ENCODE data around the gene C2orf72.

The C2orf72 gene

GRCh38 chr2:231011526-231011925 lies 25.8 kb upstream of the C2orf72 start:
- H3K4me3 ChIP-seq (ENCODE audit: severe bottlenecking), result no peak overlapping the region
- no peaks in the 10 kb centered on the region for H3K27me3 ChIP-seq (ENCODE audit: insufficient read depth, poor library complexity, severe bottlenecking)
- no peaks in the 10 kb centered on the region for H3K9me3 ChIP-seq (ENCODE audit: severe bottlenecking)
- ATAC-seq (ENCODE audit: low read depth), result no peak
- H3K4me1 ChIP-seq (ENCODE audit: insufficient read depth, poor library complexity, severe bottlenecking), result no peaks in the 10 kb centered on the region
- no peak overlapping the region for H3K27ac ChIP-seq (ENCODE audit: poor library complexity, severe bottlenecking)
- TF ChIP-seq CTCF (IDR thresholded peaks at IDR 0.05; ENCODE audit: poor library complexity, severe bottlenecking), result no peak
- no peaks in the 10 kb centered on the region for H3K36me3 ChIP-seq (ENCODE audit: low read depth)
- no peak for DNase-seq (ENCODE audit: low spot score)

- H3K36me3 ChIP-seq (ENCODE audit: low read depth), result no peaks in the 10 kb centered on the region
- H3K4me1 ChIP-seq (ENCODE audit: insufficient read depth, poor library complexity, severe bottlenecking), result no peaks in the 10 kb centered on the region
- ATAC-seq (ENCODE audit: low read depth) (no peak), DNase-seq (ENCODE audit: low spot score) (no peak)
- no peak for TF ChIP-seq CTCF (IDR thresholded peaks at IDR 0.05; ENCODE audit: poor library complexity, severe bottlenecking)
- H3K27ac ChIP-seq (ENCODE audit: poor library complexity, severe bottlenecking), result no peak overlapping the region
- no peak overlapping the region for H3K4me3 ChIP-seq (ENCODE audit: severe bottlenecking)
- no peaks in the 10 kb centered on the region for H3K27me3 ChIP-seq (ENCODE audit: insufficient read depth, poor library complexity, severe bottlenecking)
- H3K9me3 ChIP-seq (ENCODE audit: severe bottlenecking), result no peaks in the 10 kb centered on the region
These were observed 24.9 kb upstream of the C2orf72 start for GRCh38 chr2:231012463-231012862.

- Histone ChIP-seq H3K36me3 (ENCODE audit: low read depth) (no peaks in the 10 kb centered on the region), H3K27me3 (ENCODE audit: insufficient read depth, poor library complexity, severe bottlenecking) (no peaks in the 10 kb centered on the region), H3K4me1 (ENCODE audit: insufficient read depth, poor library complexity, severe bottlenecking) (no peaks in the 10 kb centered on the region), H3K4me3 (ENCODE audit: severe bottlenecking) (no peak overlapping the region), H3K27ac (ENCODE audit: poor library complexity, severe bottlenecking) (no peak overlapping the region), H3K9me3 (ENCODE audit: severe bottlenecking) (no peaks in the 10 kb centered on the region)
- no peak for DNase-seq (ENCODE audit: low spot score)
- no peak for TF ChIP-seq CTCF (IDR thresholded peaks at IDR 0.05; ENCODE audit: poor library complexity, severe bottlenecking)
- no peak for ATAC-seq (ENCODE audit: low read depth)
These were observed 23.5 kb upstream of the C2orf72 start for GRCh38 chr2:231013820-231014219.

- ATAC-seq (ENCODE audit: low read depth) (no peak), DNase-seq (ENCODE audit: low spot score) (no peak)
- no peak overlapping the region for H3K27ac ChIP-seq (ENCODE audit: poor library complexity, severe bottlenecking)
- H3K4me3 ChIP-seq (ENCODE audit: severe bottlenecking), result no peak overlapping the region
- no peaks in the 10 kb centered on the region for H3K36me3 ChIP-seq (ENCODE audit: low read depth)
- no peaks in the 10 kb centered on the region for H3K9me3 ChIP-seq (ENCODE audit: severe bottlenecking)
- no peaks in the 10 kb centered on the region for H3K27me3 ChIP-seq (ENCODE audit: insufficient read depth, poor library complexity, severe bottlenecking)
- no peak for TF ChIP-seq CTCF (IDR thresholded peaks at IDR 0.05; ENCODE audit: poor library complexity, severe bottlenecking)
- no peaks in the 10 kb centered on the region for H3K4me1 ChIP-seq (ENCODE audit: insufficient read depth, poor library complexity, severe bottlenecking)
These were observed 21.8 kb upstream of the C2orf72 start for GRCh38 chr2:231015478-231015877.

- TF ChIP-seq CTCF (IDR thresholded peaks at IDR 0.05; ENCODE audit: poor library complexity, severe bottlenecking), result no peak
- H3K27ac ChIP-seq (ENCODE audit: poor library complexity, severe bottlenecking), result no peak overlapping the region
- no peak for ATAC-seq (ENCODE audit: low read depth)
- DNase-seq (ENCODE audit: low spot score), result no peak
- H3K4me3 ChIP-seq (ENCODE audit: severe bottlenecking), result no peak overlapping the region
- no peaks in the 10 kb centered on the region for H3K36me3 ChIP-seq (ENCODE audit: low read depth)
- no peaks in the 10 kb centered on the region for H3K27me3 ChIP-seq (ENCODE audit: insufficient read depth, poor library complexity, severe bottlenecking)
- H3K4me1 ChIP-seq (ENCODE audit: insufficient read depth, poor library complexity, severe bottlenecking), result no peaks in the 10 kb centered on the region
- H3K9me3 ChIP-seq (ENCODE audit: severe bottlenecking), result no peaks in the 10 kb centered on the region
These were observed 21.4 kb upstream of the C2orf72 start for GRCh38 chr2:231015926-231016325.

Data from RWPE2 (cell line).